Activated CD4-positive, alpha-beta T cell treated with anti-CD3 and anti-CD28 coated beads, Interleukin-10, Interleukin-2, amounts not matched to agents 100 ng/mL and 50 ng/mL, durations not matched to agents 16 hours and 8 hours (primary cell): ENCODE data around the gene CORO2B.

Experiments
- DNase-seq: peaks from one replicate; pipeline ENCODE4 v3.0.0-alpha.2; 2020

CORO2B gene

GRCh38 chr15:68612979-68613740, 34.4 kb downstream of the CORO2B start:
- no peak for DNase-seq

DNA sequence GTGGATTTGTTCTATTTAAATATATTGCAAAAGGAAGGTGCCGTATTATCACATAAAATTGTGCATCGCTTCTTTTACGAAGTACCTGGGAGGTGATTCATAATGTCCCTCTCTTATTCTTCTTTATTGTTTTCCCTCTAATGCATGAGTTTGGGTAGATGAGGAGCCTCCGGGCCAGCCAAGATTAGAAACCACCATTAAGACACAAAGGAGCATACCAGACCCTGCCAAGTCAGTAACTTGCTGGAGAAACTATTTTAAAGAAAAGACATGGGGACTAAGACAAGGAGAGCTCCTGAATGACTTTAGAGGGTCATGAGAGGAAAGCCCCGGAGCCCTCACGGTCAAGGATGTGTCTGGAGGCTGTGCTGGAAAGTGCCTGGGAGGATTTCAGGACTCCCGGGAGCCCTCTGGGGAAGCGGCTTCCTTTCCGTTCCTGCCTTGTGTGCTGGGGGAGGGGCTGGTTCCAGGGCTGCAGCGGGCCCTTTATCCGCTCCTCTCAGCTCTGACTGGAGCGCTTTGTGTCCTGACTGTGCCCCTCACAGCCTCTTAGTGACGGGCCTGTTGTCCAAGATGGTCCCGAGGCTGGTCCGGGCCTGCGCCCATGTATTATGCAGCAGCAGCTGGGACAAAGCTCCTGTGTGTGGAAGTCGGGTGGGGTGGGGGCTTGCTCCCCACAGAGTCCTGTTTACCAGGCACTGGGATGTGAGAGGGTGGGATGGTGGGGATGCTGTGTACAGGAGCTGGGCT, 35.7 kb downstream of the CORO2B start:
- DNase-seq, result no peak

DNA sequence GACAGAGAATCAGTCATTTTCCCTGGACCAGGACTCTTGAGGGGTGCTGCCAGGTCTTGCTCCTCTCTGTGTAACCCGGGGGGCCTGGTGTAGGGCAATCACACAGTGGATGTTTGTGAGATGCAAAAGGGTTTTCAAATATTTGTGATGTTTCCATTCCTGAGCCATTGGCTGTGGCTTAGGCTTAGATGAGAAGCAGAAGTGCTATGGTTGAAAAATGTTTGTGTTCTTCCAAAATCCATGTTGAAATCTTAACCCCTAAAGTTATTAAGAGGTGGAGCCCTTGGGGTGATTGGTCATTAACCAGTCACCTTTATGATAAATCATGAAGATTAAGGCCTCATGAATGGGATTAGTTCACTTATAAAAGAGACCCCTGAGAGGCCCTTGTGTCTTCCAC, 36.5 kb downstream of the CORO2B start:
- no peak for DNase-seq

GRCh38 chr15:68615811-68616210, 37.0 kb downstream of the CORO2B start:
- DNase-seq, result no peak

DNA sequence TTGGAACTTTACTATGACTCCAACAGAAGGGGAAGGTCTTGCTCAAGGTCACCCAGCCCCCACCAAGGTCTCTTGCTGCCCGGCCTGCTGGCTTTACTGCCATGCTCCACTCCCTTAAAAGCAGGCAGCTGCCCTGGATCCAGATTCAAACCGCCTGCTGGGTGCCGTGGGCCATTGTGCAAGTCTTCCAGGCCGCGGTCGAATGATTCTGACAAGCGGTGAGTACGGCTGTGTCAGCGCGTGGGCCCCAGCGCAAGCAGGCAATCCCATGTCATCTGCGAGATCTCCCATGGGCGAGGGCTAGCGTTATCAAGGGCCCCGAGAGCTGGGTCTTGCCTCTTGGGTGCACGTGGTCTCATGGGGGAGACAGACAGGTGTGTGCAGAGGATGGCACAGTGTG, 37.6 kb downstream of the CORO2B start:
- DNase-seq, result no peak

GRCh38 chr15:68617001-68617400, 38.2 kb downstream of the CORO2B start:
- DNase-seq, result no peak

DNA sequence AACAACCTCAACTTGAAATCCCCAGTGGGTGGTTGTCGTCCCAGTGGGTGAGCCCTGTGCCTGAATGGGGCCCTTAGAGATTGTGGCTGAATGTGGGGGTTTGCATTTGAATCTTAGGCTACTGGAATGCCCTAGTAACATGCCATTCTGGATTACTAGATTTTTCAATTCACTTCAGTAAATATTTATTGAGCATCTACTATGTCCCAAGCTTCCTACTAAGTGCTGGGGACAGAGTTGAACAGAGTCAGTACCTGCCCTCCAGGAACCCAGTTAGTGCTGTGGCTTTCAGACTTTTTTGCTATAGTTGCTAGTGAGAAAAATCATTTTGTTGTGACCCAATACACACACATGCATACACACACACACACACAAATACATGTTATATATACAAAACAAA, 39.0 kb downstream of the CORO2B start:
- DNase-seq, result no peak

DNA sequence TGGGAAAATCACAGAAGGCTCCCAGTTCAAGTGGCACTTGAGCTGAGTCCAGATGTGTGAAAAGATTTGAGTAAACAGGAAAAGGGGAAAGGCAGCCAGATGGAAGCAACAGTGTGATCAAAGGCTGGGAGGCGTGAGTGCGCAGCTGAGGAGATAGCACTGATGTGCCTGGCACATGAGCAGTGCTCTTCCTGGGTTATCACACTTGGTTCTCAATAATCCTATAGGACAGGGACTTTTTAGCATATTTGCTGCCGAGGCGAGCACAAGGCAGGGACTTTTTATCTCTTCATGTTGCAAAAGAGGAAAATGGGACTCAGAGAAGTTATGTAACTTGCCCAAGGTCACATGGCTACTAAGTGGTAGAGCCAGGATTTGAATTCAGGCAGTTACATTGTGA, 39.6 kb downstream of the CORO2B start:
- DNase-seq, result no peak

DNA sequence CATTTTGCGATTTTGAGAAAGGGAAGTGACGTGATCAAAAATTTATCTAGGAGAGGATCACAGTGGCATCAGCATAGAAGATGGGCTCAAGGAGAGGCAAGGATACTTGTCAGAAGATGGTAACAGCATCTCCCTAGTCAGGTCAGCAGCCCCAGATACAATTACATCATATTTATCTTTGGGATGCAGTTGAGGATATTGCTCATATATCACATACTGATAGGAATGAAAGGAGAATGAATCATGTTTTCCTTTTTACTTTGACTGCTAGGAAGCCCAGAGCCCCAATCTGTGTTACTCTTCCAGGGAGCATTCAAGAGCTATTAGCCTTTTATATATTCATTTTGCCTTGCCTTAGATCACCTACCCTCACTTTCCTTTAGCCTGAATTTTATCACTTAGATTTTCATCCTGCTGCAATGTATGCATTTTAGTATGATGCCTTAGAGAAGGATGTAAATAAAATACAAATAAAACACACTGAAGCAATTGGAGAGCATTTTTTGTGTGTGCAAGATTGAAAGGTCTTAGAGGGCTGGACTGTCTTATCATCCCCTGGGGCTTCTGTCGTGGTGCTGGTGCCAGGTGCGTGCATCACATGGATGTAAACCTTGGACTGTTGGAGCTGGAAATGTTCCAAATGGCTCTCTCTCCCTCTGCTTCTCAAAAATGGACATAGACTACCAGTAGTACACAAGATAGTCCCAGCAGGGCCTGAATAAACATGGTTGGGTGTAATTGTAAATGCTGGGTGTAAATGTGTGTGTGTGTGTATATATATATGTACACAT, 40.3 kb downstream of the CORO2B start:
- DNase-seq, result no peak

- no peak for DNase-seq
Observed at GRCh38 chr15:68620721-68621527, 42.1 kb downstream of the CORO2B start.

- DNase-seq, result no peak
Observed at GRCh38 chr15:68621535-68621934, 42.7 kb downstream of the CORO2B start.

DNA sequence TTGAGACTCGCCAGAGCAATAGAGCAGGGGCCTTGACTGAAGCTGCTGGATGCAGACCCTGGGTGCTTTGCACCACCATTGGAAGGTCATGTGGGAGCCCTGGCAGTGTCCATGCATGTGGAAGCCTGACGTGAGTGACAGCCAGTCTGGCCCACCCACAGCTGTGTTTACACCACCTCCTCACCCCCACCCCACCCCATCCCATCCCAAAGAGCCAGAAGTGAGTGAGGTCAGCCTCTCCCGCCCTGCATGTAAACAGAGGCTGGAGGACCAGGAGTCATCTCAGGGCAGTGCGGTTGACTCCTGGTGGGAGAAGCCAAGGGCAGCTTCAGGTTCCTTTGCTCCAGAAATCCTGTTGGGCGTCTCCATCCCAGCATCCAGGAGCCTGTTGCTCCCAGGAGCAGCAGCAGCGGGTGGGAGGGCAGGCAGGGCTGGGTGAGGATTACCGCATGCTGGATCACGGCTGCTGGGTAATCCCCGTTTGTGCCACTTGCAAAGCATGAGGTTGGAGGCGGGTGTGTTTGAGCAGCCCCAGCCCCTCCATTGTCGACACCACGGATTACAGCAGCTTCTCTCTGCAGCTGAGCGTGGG, 44.6 kb downstream of the CORO2B start:
- no peak for DNase-seq

DNA sequence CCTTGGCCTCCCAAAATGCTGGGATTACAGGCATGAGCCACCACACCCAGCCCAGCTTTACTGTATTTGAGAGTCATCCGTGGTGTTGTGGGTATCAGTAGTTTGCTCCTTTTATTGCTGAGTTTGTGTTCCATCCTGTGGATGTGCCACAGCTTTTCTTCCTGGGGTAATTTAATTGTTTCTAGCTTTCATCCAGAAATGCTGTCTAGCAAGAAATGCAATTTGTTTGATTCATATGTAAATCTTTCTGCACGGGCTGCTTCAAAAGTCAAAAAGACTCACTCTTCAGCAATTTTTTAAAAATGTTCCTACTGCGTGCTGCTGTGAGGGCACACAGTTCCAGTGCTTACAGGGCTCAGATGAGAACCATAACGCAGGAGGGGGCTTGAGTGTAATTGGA, 47.1 kb downstream of the CORO2B start:
- no peak for DNase-seq

DNA sequence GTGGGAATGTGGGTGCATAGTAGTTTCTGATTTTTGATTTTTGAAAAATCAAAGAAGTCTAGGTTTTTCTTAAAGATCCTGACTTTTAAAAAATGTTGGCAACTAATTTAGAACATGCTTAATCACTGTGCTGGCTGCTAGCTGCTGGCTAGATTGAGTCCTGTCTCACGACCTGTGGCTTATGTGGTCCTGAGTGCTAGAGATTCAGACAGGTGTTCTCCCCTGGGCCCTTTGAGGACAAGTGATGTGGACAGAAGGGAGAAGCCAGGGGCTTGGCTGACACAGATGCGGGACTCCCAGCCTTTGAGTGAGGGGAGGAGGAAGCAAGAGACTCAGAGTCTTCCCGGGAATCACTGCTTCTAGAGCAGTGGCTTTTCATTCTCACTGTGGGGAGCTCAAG, 47.5 kb downstream of the CORO2B start:
- DNase-seq, result no peak

DNA sequence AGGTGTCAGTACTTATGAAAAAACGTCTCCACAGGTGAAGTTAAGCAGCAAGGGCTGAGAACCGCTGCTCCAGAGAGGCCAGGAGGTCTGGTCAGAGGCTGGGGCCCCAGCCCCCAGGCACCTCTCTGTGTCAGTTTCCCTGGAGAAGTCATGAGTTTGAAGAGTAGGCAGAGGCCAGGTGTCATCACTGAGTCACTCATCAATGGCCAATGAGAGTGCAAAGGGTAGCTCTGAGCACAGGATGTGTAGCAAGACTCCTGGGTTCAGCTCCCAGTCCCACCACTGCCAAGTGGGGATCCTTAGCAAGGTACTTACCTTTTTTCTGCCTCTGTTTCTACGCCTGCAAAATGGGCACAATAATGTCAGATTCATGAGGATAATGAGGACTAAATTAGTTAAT, 47.9 kb downstream of the CORO2B start:
- no peak for DNase-seq

- no peak for DNase-seq
Observed at GRCh38 chr15:68627476-68627875, 48.7 kb downstream of the CORO2B start.

GRCh38 chr15:68627995-68628394, 49.2 kb downstream of the CORO2B start:
- no peak for DNase-seq

DNA sequence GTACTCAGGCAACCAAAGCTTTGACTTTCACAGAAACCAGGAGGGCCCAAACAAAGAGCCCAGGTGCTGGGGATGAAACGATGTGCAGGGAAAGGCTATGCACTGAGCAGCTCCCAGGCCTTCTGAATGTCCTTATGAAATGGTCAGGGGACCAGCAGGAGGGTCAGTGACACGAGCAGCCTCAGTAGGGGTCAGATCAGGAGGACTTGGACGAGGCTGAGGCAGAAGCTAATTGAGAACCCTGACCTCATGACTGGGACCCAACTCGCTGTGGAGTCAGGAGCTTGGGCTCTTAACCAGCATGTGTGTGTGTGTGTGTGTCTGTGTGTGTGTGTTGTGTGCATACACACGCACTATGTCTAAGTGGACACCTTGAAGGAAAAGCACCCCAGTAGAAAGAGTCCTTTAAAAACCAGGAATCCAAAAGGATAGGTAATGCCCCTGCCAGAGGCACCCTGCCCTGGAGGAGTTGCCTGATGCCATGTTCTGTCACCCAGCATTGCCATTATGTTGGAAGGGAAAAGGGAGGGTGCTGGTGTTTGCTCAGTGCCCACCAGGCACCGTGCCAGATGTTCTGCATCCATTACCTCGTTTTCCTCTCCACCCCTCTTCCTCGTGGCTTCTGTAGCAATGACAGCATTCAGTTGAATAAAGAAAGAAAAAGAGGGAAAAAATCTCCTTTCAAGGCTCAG, 50.9 kb downstream of the CORO2B start:
- no peak for DNase-seq

DNA sequence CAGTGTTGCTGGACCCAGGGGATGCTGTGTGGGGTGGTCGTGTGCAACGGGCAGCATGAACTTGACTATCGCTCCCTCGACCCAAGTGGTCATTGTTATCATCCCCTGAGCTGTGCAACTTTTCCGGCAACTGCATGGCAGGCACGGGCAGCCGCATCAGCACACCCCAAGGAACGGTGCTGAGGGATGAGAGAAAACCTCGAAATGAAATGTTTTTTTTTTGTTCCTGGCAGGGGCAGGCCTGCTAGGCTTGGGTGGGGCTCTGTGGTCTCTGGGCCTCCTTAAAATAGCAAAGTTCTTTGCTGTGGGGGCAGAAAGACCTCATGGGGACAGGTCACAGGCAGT, 51.4 kb downstream of the CORO2B start:
- no peak for DNase-seq

- no peak for DNase-seq
Observed at GRCh38 chr15:68630836-68631235, 52.0 kb downstream of the CORO2B start.

GRCh38 chr15:68631601-68632051, 52.8 kb downstream of the CORO2B start:
- DNase-seq, result no peak

GRCh38 chr15:68632101-68632500, 53.3 kb downstream of the CORO2B start:
- no peak for DNase-seq
